ENCODE measurements around the gene ZNF136.
A peak's percentile ranks its signal among the peaks of the same experiment; 100 is the strongest.

The ZNF136 gene

DNA sequence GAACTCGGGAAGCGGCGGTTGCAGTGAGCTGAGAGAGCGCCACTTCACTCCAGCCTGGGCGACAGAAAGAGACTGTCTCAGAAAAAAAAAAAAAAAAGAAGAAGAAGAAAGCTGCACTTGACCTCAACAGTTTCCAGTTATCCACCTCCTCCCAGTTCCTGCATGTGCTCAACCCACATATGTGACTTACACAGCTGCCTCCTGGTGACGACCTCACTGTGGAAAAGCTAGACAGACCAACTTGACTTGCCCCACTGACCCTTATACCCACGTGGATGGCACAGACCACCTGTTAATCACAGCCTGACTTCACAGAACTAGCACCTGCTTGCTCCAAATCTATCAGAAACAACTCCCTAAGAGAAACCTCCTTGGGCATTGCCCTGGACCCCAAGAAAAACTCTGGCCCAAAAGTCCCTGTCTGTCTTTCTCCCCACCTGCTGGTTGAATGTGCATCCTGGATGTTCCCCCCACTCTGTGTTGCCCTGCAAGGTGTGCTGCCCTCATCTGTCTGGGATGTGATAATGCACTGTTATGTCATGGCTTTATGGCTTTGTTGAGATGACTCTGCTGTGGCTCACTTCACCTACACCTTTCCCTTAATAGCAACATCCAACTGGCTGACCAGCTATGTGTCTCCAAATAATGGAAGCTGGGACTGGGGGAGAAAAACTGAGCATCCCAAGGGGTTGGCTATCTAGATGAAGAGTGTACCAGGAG, 25.5 kb upstream of the ZNF136 start:
- TF ChIP-seq FOXP2 (optimal IDR thresholded peaks at IDR 0.05; ENCODE audit: borderline replicate concordance, extremely low read depth, extremely low read length, insufficient read depth) (no peak), SIN3A (IDR thresholded peaks at IDR 0.05; ENCODE audit: borderline replicate concordance, insufficient read depth, low read length) (no peak), POLR2AphosphoS5 (IDR thresholded peaks at IDR 0.05; ENCODE audit: low read depth, low read length) (no peak), TAF1 (IDR thresholded peaks at IDR 0.05; ENCODE audit: borderline replicate concordance, insufficient read depth, low read length) (no peak)
- TF ChIP-seq, protein P1, sequence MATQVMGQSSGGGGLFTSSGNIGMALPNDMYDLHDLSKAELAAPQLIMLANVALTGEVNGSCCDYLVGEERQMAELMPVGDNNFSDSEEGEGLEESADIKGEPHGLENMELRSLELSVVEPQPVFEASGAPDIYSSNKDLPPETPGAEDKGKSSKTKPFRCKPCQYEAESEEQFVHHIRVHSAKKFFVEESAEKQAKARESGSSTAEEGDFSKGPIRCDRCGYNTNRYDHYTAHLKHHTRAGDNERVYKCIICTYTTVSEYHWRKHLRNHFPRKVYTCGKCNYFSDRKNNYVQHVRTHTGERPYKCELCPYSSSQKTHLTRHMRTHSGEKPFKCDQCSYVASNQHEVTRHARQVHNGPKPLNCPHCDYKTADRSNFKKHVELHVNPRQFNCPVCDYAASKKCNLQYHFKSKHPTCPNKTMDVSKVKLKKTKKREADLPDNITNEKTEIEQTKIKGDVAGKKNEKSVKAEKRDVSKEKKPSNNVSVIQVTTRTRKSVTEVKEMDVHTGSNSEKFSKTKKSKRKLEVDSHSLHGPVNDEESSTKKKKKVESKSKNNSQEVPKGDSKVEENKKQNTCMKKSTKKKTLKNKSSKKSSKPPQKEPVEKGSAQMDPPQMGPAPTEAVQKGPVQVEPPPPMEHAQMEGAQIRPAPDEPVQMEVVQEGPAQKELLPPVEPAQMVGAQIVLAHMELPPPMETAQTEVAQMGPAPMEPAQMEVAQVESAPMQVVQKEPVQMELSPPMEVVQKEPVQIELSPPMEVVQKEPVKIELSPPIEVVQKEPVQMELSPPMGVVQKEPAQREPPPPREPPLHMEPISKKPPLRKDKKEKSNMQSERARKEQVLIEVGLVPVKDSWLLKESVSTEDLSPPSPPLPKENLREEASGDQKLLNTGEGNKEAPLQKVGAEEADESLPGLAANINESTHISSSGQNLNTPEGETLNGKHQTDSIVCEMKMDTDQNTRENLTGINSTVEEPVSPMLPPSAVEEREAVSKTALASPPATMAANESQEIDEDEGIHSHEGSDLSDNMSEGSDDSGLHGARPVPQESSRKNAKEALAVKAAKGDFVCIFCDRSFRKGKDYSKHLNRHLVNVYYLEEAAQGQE (IDR thresholded peaks at IDR 0.05; ENCODE audit: insufficient read depth in 1 of 2, low read depth in 2 of 2, low read length in 2 of 2) = no peak

DNA sequence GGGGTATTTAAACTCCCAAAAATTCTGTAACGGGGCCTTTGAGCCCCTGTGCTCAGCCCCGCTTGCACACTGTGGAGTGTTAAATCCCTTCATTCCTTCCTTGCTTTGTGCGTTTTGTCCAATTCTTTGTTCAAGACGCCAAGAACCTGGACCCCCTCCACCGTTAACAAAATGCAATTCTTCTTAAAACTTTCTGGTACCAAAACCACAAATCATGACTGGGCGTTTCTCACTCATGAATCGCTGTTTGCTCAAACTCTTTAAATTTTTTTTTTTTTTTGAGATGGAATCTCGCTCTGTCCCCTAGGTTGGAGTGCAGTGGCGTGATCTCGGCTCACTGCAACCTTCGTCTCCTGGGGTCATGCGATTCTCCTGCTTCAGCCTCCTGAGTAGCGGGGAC, 23.6 kb upstream of the ZNF136 start:
- TF ChIP-seq POLR2AphosphoS5 (IDR thresholded peaks at IDR 0.05; ENCODE audit: low read depth, low read length) (no peak), SIN3A (IDR thresholded peaks at IDR 0.05; ENCODE audit: borderline replicate concordance, insufficient read depth, low read length) (no peak), FOXP2 (optimal IDR thresholded peaks at IDR 0.05; ENCODE audit: borderline replicate concordance, extremely low read depth, extremely low read length, insufficient read depth) (no peak), TAF1 (IDR thresholded peaks at IDR 0.05; ENCODE audit: borderline replicate concordance, insufficient read depth, low read length) (no peak)
- TF ChIP-seq, protein P1 (IDR thresholded peaks at IDR 0.05; ENCODE audit: insufficient read depth in 1 of 2, low read depth in 2 of 2, low read length in 2 of 2) = no peak

DNA sequence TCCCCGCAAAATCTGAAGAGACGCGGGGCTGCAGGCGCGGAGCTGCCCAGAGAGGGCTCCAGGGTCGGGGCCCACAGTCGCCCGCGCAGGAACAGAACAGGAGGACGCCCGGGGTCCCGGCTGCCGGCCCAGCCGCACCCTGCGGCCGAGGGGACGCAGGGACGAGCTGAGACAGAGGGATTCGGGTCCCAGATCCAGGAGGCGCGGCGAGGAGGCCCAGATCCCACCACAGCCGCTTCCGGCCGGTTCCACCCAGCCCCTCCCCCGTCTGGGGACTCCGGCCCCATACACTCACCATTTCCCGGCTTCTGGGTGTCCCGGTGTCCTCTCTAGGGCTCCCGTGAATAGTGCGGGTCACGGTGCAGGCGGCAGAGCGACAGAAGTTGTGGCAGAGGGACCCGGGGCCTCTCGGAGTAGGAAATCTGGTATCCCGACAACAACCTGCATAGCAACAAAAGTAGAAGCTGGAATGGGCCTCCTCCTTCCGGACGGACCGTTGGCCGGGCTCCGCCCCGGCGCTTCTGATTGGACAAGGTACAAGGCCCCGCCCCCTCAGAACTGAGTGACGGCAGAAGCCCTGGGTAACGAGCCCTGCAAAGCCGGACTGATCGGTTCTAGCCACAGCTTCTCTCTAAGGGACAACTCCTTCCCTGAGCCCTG, 22.9 kb upstream of the ZNF136 start, which contains the start of gene ZNF20:
ZNF20 (minus strand) TSS at position 466 of the 660 bp plus-strand sequence; CDS start at position 298, 168 bp downstream.
- TF ChIP-seq POLR2AphosphoS5 (IDR thresholded peaks at IDR 0.05; ENCODE audit: low read depth, low read length) (peak; percentile 51), FOXP2 (optimal IDR thresholded peaks at IDR 0.05; ENCODE audit: borderline replicate concordance, extremely low read depth, extremely low read length, insufficient read depth) (no peak), SIN3A (IDR thresholded peaks at IDR 0.05; ENCODE audit: borderline replicate concordance, insufficient read depth, low read length) (peak; percentile 8; the same call in 1 of the 2 replicates), TAF1 (IDR thresholded peaks at IDR 0.05; ENCODE audit: borderline replicate concordance, insufficient read depth, low read length) (0 out of 2 replicates have a peak, but pooled peaks have one; percentile 51)
- TF ChIP-seq, protein P1 (IDR thresholded peaks at IDR 0.05; ENCODE audit: insufficient read depth in 1 of 2, low read depth in 2 of 2, low read length in 2 of 2) = 0 out of 4 replicates have a peak, but pooled peaks of 1 of the 2 experiments have one; percentile 41

DNA sequence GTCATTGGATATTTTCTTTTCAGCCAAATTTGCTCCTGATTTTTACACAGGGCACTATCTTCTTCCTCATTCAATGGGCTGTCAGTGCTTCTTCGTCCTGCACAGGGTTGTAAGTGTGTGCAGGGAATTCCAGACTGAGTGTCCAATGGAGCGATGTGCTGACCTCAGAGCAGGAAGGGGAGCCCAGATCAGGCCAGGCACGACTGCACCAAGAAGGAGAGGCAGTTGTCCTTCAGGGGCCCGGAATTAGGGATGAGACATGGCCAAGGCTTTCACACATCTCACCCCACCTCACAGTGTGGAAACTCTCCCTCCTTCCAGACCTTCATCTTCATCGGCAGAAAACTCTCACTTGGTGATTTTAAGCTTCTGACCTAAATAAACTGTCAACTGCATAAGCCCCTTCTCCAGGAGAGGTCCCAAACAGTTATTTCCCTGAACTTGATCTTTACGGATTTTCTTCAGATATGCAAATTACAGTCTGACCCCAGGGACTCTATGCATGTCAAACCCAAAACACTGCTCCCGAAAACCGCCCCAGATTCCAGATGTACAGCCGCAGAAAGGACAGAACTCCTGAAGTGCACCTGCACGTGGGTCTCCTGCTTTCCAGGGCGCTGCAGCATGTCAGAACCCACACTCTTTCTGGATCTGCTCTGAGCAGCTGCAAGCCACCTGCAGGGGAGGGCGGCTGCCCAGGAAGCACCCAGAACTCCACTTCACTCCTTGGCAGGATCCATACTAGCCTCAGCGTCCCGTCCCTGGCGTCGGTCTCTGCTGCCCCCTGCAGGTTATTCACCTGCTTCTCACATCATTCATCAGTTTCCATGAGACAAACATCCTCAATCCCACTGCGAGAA, 22.1 kb upstream of the ZNF136 start:
- no peak for TF ChIP-seq SIN3A (IDR thresholded peaks at IDR 0.05; ENCODE audit: borderline replicate concordance, insufficient read depth, low read length)
- no peak for TF ChIP-seq TAF1 (IDR thresholded peaks at IDR 0.05; ENCODE audit: borderline replicate concordance, insufficient read depth, low read length)

DNA sequence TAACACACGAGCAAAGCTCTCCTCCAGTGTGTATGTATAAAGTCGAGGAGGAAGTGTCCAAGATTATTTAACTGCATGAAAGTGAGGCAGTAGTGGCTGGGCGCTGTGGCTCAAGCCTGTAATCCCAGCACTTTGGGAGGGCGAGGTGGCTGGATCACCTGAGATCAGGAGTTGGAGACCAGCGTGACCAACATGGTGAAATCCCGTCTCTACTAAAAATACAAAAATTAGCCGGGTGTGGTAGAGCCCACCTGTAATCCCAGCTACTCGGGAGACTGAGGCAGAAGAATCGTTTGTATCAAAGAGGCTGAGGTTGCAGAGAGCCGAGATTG, 21.5 kb upstream of the ZNF136 start:
- TF ChIP-seq SIN3A (IDR thresholded peaks at IDR 0.05; ENCODE audit: borderline replicate concordance, insufficient read depth, low read length) = no peak
- TF ChIP-seq TAF1 (IDR thresholded peaks at IDR 0.05; ENCODE audit: borderline replicate concordance, insufficient read depth, low read length) = no peak
- no peak for TF ChIP-seq FOXP2 (optimal IDR thresholded peaks at IDR 0.05; ENCODE audit: borderline replicate concordance, extremely low read depth, extremely low read length, insufficient read depth)
- TF ChIP-seq POLR2AphosphoS5 (IDR thresholded peaks at IDR 0.05; ENCODE audit: low read depth, low read length) = no peak
- TF ChIP-seq, protein P1 (IDR thresholded peaks at IDR 0.05; ENCODE audit: insufficient read depth in 1 of 2, low read depth in 2 of 2, low read length in 2 of 2) = no peak

Data from PFSK-1 (cell line).